ENCODE measurements around the gene MMD2. TPM values are rescaled to one million over a fixed set of nuclear protein-coding genes. Genes with fewer than 3 reads are reported as not detected.

The MMD2 gene
- total and polyA plus RNA-seq, 2 of the 8 experiments (the other 6 are each of a cell fraction or from before 2014, with no cell fraction given): 0.14 TPM; not detected in 1

DNA sequence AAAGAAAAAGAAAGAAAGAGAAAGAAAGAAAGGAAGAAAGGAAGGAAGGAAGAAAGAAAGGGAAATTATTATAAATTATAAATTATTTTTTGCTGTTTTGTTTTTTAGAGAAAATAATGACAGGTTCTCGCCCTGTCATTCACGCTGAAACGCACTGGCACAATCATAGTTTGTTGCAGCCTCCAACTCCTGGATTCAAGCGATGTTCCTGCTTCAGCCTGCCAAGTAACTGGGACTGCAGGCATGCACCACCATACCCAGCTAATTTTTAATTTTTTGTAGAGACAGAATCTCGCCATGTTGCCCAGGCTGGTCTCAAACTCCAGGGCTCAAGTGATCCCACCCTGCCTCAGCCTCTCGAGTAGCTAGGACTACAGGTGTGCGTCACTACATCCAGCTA lies 21.6 kb downstream of the MMD2 start:
- no peak overlapping the region for H4K91ac ChIP-seq (replicated peaks; ENCODE audit: insufficient read length, low read length)
- H2BK12ac ChIP-seq (ENCODE audit: low read depth, low read length): no peak overlapping the region
- H3K79me1 ChIP-seq (ENCODE audit: low read depth, low read length): no peaks in the 10 kb centered on the region
- no peak overlapping the region for H3K56ac ChIP-seq (replicated peaks; ENCODE audit: insufficient read length, low read depth, low read length)
- H3K14ac ChIP-seq (ENCODE audit: insufficient read length): no peak overlapping the region
- H3K79me2 ChIP-seq (ENCODE audit: control insufficient read depth in 1 of 2, insufficient read depth in 2 of 2, low read length in 2 of 2): no peaks in the 10 kb centered on the region
- no peak for TF ChIP-seq POU5F1 (IDR thresholded peaks at IDR 0.05; ENCODE audit: low read depth, low read length)
- no peak for TF ChIP-seq MAFK (IDR thresholded peaks at IDR 0.05; ENCODE audit: low read depth, low read length)
- no peak for TF ChIP-seq RXRA (IDR thresholded peaks at IDR 0.05; ENCODE audit: insufficient read depth, low read depth, low read length)
- TF ChIP-seq CHD2 (IDR thresholded peaks at IDR 0.05; ENCODE audit: low read length): no peak
- no peak for FAIRE-seq
- H2AK5ac ChIP-seq (ENCODE audit: low read depth, low read length): no peak overlapping the region
- H3K4me1 ChIP-seq (replicated peaks in 1 of 4; ENCODE audit: control insufficient read depth in 3 of 4, insufficient read depth in 4 of 4, low read length in 3 of 4): no peaks in the 10 kb centered on the region
- no peak overlapping the region for H3K4me2 ChIP-seq (ENCODE audit: insufficient read depth in 1 of 2, low read depth in 2 of 2, low read length in 2 of 2)
- H3K9ac ChIP-seq (replicated peaks in 1 of 4; ENCODE audit: extremely low read depth in 1 of 4, low read depth in 3 of 4, low read length in 3 of 4): no peak overlapping the region
- no peak overlapping the region for H3K18ac ChIP-seq (ENCODE audit: extremely low read depth, low read length)
- H4K8ac ChIP-seq (ENCODE audit: extremely low read depth, insufficient read depth, low read length): no peak overlapping the region
- H2BK20ac ChIP-seq (ENCODE audit: low read length): no peak overlapping the region
- no peak overlapping the region for H2AFZ ChIP-seq (ENCODE audit: low read length)
- H3K27ac ChIP-seq (ENCODE audit: low read depth, low read length): no peak overlapping the region
- no peak overlapping the region for H2BK120ac ChIP-seq (replicated peaks; ENCODE audit: low read depth, low read length)
- ChIA-PET POLR2A (ENCODE audit: partially characterized antibody) (interaction anchor here (0.6 kb wide), 1 partner anchor 107 kb away, joined by 4 read pairs; no protein-coding TSS in a partner anchor), CTCF (ENCODE audit: partially characterized antibody) (interaction anchor here (1.1 to 1.7 kb wide), 2 partner anchors 9 to 150 kb away, joined by 3 to 4 read pairs; no protein-coding TSS in a partner anchor)
- H2BK15ac ChIP-seq (ENCODE audit: low read length): no peak overlapping the region
- H3K27me3 ChIP-seq (replicated peaks in 1 of 4; ENCODE audit: control insufficient read depth in 3 of 4, extremely low read depth in 1 of 4, insufficient read depth in 3 of 4, low read length in 3 of 4): no peaks in the 10 kb centered on the region
- H3K4ac ChIP-seq (replicated peaks; ENCODE audit: insufficient read length, low read depth, low read length): no peak overlapping the region
- H4K20me1 ChIP-seq (replicated peaks in 1 of 2; ENCODE audit: control insufficient read depth in 1 of 2, insufficient read depth in 2 of 2, low read length in 2 of 2): no peaks in the 10 kb centered on the region
- 0 out of 4 replicates have a peak, but pooled peaks cover 0 to 6% of the 10 kb centered on the region in 2 experiments for H3K9me3 ChIP-seq (ENCODE audit: insufficient read depth in 2 of 2, low read depth in 1 of 2, low read length in 1 of 2)
- no peak overlapping the region for H3K23ac ChIP-seq (ENCODE audit: insufficient read length)
- no peak overlapping the region for H2BK5ac ChIP-seq (ENCODE audit: low read depth, low read length)
- no peaks in the 10 kb centered on the region for H3K36me3 ChIP-seq (ENCODE audit: control insufficient read depth in 2 of 4, insufficient read depth in 4 of 4, low read length in 3 of 4)
- DNase-seq (ENCODE audit: low read depth in 1 of 2, low spot score in 2 of 2): no peak
- 92% methylated on average over 7 of the region's 7 CpGs; no CpG with 5 or more reads in 1 of the 2 experiments for WGBS, 2 experiments (ENCODE audit: extremely low coverage in 1 of 2, insufficient coverage in 1 of 2, insufficient read length in 1 of 2, insufficient replicate concordance in 2 of 2, low coverage in 1 of 2, low lambda C conversion rate in 2 of 2, missing lambda C conversion rate in 1 of 2)
- no peaks in the 10 kb centered on the region for H3K23me2 ChIP-seq (ENCODE audit: low read depth, low read length)
- no peak overlapping the region for H3K4me3 ChIP-seq (ENCODE audit: extremely low read depth in 1 of 4, insufficient read depth in 2 of 4, low read depth in 3 of 4, low read length in 4 of 4)
- H4K5ac ChIP-seq (ENCODE audit: insufficient read length, low read depth, low read length): no peak overlapping the region

Measured in H1 (cell line).